Activated CD8-positive, alpha-beta memory T cell treated with anti-CD3 and anti-CD28 coated beads for 1 hour (primary cell): ENCODE measurements around the gene HDAC8.
"Not testable (repeated sequence)": the region's sequence is repeated elsewhere in the genome, so short reads cannot be mapped to it uniquely, and the experiment has no call there.

ENCODE experiments used
- DNase-seq, 2 donors: peaks; one replicate each; pipeline ENCODE4 v3.0.0-alpha.2; 2020; ENCODE audit warnings: low read depth in 1 of 2; ENCODE audit errors: extremely low read depth in 1 of 2

The HDAC8 gene

GRCh38 chrX:72536542-72536941, 36.1 kb downstream of the HDAC8 start:
- DNase-seq: no peak

DNA sequence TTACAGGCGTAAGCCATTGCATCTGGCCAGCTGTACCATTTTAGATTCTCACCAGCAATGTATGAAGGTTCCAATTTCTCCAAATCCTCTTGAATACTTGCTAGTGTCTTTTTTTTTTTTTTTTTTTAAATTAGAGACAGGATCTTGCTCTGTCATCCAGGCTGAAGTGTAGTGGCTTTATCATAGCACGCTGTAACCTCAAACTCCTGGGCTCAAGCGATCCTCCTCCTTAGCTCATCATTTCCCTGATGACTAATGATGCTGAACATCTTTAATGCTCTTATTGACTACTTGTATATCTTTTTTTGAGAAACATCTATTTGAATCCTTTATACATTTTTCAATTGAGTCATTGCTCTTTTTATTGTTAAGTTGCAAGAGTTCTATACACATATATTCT, 40.3 kb downstream of the HDAC8 start:
- no peak for DNase-seq

DNA sequence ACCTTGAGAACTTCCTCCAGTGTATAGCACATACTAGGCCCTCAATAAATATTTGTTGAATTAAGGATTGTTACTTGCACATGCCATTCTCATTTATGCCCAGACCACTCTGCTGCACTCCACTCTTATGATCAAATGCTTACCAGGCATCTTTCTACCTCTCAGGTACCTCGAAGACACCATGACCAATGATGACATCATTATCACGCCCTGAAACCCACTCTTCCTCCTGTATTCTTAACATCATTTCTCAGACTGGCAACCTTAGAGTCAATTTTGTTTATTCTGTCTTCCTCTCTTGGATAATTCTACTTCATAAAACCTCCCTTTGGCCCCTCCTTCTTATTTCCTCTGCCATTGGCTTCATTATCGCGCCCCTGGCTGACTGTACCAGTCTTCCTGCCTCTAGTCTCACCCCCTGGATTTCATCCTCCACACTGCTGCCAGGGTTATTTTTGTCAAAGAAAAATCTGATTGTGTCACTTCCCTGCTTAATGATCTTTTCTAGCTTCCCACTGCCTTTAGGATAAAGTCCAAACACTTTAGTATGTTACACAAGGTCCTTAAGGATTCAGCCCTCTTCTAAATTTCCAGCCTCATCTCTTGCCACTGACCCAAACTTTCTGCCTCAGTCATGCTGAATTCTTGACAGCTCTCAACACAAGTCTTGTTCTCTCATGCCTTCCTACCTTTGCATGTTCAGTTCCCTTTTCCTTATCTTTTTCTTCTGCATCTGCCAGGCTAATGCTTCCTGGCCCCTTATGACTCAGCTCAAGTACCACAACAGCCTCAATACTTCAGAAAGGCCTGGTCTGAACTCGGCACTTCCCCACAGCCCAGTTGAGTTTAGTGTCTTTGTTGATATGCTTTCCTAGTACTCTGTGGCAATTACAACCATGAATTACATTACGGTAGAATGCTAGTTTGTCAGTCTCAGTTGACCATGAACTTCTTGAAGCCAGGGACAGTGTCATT, 45.8 kb downstream of the HDAC8 start:
- no peak for DNase-seq

- no peak for DNase-seq
These were observed 73.9 kb downstream of the HDAC8 start for GRCh38 chrX:72498782-72499181.

- DNase-seq: no peak
These were observed 77.6 kb downstream of the HDAC8 start for GRCh38 chrX:72495046-72495445.

GRCh38 chrX:72492499-72492898, 80.1 kb downstream of the HDAC8 start:
- DNase-seq: no peak

GRCh38 chrX:72490221-72490620, 82.4 kb downstream of the HDAC8 start:
- DNase-seq: not testable (repeated sequence)

- no peak for DNase-seq
These were observed 85.0 kb downstream of the HDAC8 start for GRCh38 chrX:72487661-72488060.

GRCh38 chrX:72479324-72480274, 93.0 kb downstream of the HDAC8 start:
- no peak for DNase-seq

DNA sequence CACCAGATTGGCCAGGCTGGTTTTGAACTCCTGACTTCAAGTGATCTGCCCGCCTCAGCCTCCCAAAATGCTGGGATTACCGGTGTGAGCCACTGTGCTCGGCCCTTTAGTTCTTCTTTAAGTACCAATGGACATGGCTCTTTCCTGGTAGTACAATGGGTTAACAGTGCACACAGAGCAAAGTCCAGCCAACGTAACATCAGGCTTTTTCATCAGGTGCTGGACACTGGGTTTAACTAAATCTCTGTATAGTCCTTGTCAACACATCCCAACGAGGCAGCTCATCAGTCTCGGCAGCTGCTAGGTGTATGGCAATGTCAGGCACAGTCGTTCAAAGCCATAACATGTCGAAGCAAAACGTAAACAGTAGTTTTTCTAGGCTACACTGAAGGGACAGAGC, 93.8 kb downstream of the HDAC8 start:
- DNase-seq: no peak

- DNase-seq: no peak
These were observed 94.3 kb downstream of the HDAC8 start for GRCh38 chrX:72478351-72478750.

DNA sequence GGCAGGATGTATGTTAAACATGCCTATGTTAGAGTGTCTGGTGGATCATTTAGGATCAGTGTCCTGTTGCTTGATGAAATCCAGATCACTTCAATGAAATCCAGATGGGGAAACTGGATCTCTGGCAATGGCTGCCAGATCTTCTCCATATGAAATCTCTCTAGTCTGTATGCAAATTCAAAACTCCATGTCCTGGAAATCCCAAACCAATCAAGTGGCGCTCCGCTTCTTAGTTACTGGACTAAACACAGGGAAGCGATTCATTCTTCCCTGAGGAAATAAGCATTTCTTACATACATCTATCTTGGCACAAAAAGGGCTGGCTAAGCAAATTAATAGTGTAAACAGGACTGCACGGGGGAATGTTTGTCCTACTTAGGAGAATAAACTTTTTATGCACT, 94.9 kb downstream of the HDAC8 start:
- DNase-seq: no peak

- DNase-seq: no peak
These were observed 95.3 kb downstream of the HDAC8 start for GRCh38 chrX:72477376-72477775.

DNA sequence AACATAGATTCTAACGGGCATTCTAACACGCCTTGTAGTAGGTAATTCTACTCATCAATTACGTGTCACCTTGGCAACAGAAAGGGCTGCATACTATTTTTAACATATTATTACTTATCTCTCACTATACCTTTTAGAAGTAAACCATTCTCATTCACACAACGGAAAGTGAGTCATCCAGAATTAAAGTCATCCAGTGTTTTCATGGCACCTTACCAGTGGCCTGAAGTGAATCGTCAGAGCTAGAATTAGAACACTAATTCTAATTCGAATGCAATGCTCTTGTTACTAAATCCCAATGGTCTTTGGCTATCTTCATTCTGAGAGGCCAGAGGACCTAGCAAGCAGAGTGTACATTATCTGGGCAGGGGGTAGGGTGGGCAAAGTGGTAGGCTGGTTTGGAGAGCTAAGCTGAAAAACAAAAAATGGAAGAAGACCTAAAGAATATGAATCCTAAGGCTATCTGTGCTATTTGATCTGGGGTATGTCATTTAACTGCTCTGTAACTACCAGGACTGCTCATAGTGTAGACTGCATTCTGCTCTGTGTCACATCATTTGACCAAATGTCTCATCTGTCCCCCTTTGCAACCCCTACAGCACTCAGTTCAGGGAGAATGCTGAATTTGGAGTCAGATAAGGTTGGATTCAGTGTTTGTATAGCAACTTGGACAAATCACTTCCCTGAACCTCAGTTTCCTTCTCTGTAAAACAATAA, 96.5 kb downstream of the HDAC8 start:
- DNase-seq: no peak

DNA sequence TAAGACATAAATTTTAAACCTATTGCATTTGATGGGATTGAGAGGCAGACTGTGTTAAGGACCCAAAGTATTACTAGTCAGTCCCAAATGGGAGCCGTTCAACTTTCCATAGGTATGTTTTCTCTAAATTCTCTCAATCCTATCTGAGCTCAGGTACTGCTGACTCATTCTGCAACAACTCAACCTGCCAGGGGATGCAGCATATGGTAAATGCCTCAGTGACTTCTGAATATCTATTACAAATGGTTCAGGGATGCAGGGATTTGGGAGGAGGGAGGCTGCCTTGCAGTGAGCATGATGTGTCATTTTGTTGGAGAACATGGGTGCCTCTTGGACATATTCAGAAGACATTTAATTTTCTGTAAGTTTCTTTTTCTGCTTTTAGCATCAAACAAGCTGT, 97.3 kb downstream of the HDAC8 start:
- no peak for DNase-seq

DNA sequence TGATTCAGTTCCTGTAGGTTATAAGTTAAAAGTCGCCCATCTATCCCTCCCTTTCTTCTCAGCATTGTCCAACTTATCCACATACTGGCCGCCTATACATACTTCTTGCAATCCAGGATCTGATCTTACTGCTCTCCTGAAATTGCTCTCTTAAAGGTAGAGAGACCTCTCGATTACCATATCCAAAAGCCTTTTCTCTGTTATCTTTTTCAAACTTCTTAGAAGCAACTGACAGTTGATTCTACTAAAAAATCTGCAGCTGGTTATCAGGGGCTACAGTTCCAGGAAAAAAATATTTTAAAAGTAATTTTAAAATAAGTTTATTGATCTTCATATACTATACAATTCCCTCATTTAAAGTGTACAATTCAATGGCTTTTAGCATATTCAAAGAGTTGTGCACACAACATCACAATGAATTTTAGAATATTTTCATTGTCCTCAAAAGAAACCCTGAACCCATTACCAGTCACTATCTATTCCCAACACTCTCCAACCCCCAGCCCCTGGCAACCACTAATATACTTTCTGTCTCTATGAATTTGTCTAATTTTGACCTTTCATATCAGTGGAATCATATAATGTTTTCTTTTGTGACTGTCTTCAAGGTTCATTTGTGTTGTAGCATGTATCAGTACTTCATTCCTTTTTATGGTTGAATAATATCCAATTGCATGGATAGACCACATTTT, 102.0 kb downstream of the HDAC8 start:
- no peak for DNase-seq

- DNase-seq: no peak
These were observed 102.5 kb downstream of the HDAC8 start for GRCh38 chrX:72470117-72470516.

GRCh38 chrX:72468607-72469006, 104.0 kb downstream of the HDAC8 start:
- no peak for DNase-seq

DNA sequence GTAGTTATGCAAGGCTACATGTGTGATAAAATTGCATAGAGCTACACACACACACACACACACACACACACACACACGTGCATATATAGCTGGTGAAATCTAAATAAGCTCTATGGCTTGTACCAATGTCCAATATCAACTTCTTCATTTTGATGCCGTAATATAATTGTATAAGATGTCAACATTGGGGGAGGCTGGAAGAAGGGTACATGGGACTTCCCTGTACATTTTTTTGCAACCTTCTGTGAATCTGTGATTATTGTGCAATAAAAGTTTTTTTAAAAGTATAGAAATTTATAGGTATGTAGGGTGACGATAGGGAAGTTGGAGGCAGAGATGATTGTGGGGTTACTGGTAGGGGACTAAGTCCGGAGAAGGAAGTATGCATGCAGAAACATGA, 105.5 kb downstream of the HDAC8 start:
- no peak for DNase-seq

- DNase-seq: no peak
These were observed 106.2 kb downstream of the HDAC8 start for GRCh38 chrX:72466493-72466892.
